Measurements from ENCODE around the gene PITPNM1.

DNA sequence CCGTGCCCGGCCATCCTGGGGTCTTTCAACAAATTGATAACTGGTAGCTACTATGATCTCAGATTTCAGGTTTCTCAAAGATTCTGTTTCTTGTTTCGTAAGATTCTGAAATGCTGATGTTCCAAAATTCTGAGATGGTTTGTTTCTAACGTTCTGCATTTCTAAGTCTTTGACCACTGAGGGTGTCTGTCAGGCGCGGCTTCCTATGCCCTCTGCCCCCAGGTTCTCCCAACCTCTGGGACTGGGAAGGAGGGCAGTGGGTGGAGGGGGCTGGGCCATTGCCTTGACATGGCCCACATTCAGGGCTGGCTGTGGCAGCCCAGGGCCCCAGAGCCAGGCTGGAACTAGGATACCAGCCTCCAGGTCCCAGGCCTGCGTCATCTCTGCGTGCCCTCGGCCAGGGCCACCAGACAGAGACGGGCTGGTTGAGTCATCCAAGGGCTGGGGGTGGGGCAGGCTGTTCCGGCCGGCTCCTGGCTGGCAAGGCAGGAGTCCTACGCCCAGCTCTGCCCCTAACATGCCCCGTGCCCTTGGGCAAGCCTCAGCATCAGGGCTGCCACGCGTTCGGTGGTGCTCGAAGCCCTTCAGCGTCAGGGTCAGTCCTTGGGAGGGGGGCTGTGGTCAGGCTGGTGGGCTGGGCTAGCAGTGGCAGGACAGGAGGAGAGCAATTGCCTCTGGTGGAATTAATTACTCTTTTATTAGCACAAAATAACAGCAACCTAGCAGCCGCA, 41.3 kb downstream of the PITPNM1 start:
- no peak for TF ChIP-seq POLR2A (IDR thresholded peaks at IDR 0.05)
- TF ChIP-seq, protein P1, sequence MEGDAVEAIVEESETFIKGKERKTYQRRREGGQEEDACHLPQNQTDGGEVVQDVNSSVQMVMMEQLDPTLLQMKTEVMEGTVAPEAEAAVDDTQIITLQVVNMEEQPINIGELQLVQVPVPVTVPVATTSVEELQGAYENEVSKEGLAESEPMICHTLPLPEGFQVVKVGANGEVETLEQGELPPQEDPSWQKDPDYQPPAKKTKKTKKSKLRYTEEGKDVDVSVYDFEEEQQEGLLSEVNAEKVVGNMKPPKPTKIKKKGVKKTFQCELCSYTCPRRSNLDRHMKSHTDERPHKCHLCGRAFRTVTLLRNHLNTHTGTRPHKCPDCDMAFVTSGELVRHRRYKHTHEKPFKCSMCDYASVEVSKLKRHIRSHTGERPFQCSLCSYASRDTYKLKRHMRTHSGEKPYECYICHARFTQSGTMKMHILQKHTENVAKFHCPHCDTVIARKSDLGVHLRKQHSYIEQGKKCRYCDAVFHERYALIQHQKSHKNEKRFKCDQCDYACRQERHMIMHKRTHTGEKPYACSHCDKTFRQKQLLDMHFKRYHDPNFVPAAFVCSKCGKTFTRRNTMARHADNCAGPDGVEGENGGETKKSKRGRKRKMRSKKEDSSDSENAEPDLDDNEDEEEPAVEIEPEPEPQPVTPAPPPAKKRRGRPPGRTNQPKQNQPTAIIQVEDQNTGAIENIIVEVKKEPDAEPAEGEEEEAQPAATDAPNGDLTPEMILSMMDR (IDR thresholded peaks at IDR 0.05), result no peak
